ENCODE data around the gene ABCA2. TPM values are rescaled to one million over a fixed set of nuclear protein-coding genes. Genes with fewer than 3 reads are reported as not detected.
"Not testable (repeated sequence)": the region's sequence is repeated elsewhere in the genome, so short reads cannot be mapped to it uniquely, and the experiment has no call there.

Gene ABCA2
- total and polyA plus RNA-seq, 4 donors = 9.0 to 60.0 (median 37.7) TPM

DNA sequence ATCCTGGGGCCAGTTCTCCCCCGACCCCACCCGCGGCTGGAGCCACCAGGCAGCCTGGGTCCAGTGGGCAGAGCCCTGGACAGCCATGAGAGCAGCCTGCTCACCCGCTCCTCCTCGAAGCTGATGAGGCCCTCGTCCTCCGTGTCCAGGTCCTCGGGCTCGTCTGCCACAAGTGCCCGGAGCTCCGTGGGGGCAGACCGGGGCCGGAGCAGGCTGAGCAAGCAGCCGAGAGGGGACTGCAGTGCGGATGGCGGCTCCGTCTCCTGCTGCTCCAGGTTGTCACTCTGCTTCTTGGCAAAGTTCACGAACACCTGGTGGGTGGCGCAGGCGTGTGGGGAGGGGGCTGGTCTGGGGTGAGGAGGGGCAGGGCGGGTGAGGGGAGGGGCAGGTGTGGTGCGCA is 19.7 kb downstream of the ABCA2 start:
- Histone ChIP-seq H3K36me3 (ENCODE audit: control insufficient read depth in 1 of 2, insufficient read depth in 2 of 2, low read length in 1 of 2) (no peaks in the 10 kb centered on the region), H3K4me1 (ENCODE audit: control insufficient read depth in 1 of 2, insufficient read depth in 2 of 2, low read length in 2 of 2) (no peaks in the 10 kb centered on the region), H3K9me3 (ENCODE audit: control insufficient read depth, low read length) (no peaks in the 10 kb centered on the region), H3K27ac (ENCODE audit: low read depth in 1 of 2, low read length in 2 of 2) (no peak overlapping the region), H3K4me3 (ENCODE audit: low read length in 2 of 2) (no peak overlapping the region), H3K27me3 (ENCODE audit: control insufficient read depth in 1 of 2, insufficient read depth in 2 of 2, low read length in 1 of 2) (no peaks in the 10 kb centered on the region)
- ATAC-seq (ENCODE audit: low FRiP score) (no peak), DNase-seq (no peak)
- intact Hi-C loops (cut with DNase I) = no loop called here
- 82 to 86% methylated on average over 22 of the region's 22 CpGs for WGBS, 2 donors

- H3K9me3 ChIP-seq (ENCODE audit: control insufficient read depth, low read length) = no peaks in the 10 kb centered on the region
- ATAC-seq (ENCODE audit: low FRiP score) (peak; percentile 20), DNase-seq (no peak)
- H3K36me3 ChIP-seq (ENCODE audit: control insufficient read depth in 1 of 2, insufficient read depth in 2 of 2, low read length in 1 of 2) = no peaks in the 10 kb centered on the region
- H3K4me1 ChIP-seq (ENCODE audit: control insufficient read depth in 1 of 2, insufficient read depth in 2 of 2, low read length in 2 of 2) = no peaks in the 10 kb centered on the region
- H3K27me3 ChIP-seq (ENCODE audit: control insufficient read depth in 1 of 2, insufficient read depth in 2 of 2, low read length in 1 of 2) = no peaks in the 10 kb centered on the region
- intact Hi-C loops (cut with DNase I) = no loop called here
- WGBS, 2 donors = 87 to 91% methylated on average over 13 of the region's 13 CpGs
- no peak overlapping the region for H3K27ac ChIP-seq (ENCODE audit: low read depth in 1 of 2, low read length in 2 of 2)
- H3K4me3 ChIP-seq (ENCODE audit: low read length in 2 of 2) = no peak overlapping the region
Observed at GRCh38 chr9:137007816-137008270, 20.2 kb downstream of the ABCA2 start.

- no peaks in the 10 kb centered on the region for H3K4me1 ChIP-seq (ENCODE audit: control insufficient read depth in 1 of 2, insufficient read depth in 2 of 2, low read length in 2 of 2)
- no peak for ATAC-seq (ENCODE audit: low FRiP score)
- H3K36me3 ChIP-seq (ENCODE audit: control insufficient read depth in 1 of 2, insufficient read depth in 2 of 2, low read length in 1 of 2) = no peaks in the 10 kb centered on the region
- no peak overlapping the region for H3K4me3 ChIP-seq (ENCODE audit: low read length in 2 of 2)
- H3K9me3 ChIP-seq (ENCODE audit: control insufficient read depth, low read length) = no peaks in the 10 kb centered on the region
- intact Hi-C loops (cut with DNase I) = no loop called here
- no peak for DNase-seq
- no peak overlapping the region for H3K27ac ChIP-seq (ENCODE audit: low read depth in 1 of 2, low read length in 2 of 2)
- WGBS, 2 donors = 65 to 67% methylated on average over 29 to 30 of the region's 30 CpGs
- no peaks in the 10 kb centered on the region for H3K27me3 ChIP-seq (ENCODE audit: control insufficient read depth in 1 of 2, insufficient read depth in 2 of 2, low read length in 1 of 2)
Observed at GRCh38 chr9:137007108-137007815, 20.8 kb downstream of the ABCA2 start.

DNA sequence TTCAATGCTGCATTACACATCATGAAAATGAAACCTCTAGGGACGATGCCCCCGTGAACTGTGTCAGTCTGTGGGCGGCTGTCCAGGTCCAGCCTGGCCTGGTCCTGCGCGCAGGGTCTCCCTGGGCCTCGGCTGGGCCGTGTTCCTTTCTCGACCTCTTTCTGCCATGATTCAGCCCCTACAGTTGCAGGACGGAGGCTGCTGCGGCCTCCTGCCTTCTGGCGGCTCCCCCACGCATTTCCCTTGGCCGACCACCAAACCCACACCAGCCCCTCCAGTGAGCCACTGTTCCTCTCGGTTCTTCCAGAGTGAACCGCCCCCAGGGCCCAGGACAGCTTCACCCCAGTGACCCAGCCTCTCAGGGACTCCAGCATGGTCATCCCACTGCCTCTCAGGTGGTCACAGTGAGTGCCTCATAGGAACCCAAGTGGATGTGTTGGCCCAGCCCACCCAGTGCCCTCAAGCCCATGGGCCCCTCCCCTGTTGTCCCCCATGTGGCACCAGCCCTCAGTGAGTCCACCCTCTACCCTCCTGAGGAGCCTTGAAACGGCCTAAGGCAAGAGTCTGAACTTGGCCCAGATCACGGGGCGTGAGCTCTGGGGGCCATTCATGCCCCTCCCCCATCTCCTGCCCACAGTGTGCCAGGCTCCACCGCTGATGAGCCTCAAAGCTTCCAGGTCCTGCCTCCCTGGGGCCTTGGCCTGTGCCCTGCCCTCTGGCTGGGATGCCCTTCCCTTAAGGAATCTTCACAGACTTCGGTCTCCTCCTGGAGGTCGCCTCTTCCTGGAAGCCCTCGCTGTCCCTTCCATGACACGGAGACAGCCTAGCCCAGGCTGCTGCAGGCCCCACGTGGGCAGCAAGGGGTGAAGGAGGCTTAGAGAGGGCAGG is 21.7 kb downstream of the ABCA2 start:
- Histone ChIP-seq H3K27ac (ENCODE audit: low read depth in 1 of 2, low read length in 2 of 2) (no peak overlapping the region), H3K36me3 (ENCODE audit: control insufficient read depth in 1 of 2, insufficient read depth in 2 of 2, low read length in 1 of 2) (no peaks in the 10 kb centered on the region), H3K9me3 (ENCODE audit: control insufficient read depth, low read length) (no peaks in the 10 kb centered on the region), H3K27me3 (ENCODE audit: control insufficient read depth in 1 of 2, insufficient read depth in 2 of 2, low read length in 1 of 2) (no peaks in the 10 kb centered on the region), H3K4me1 (ENCODE audit: control insufficient read depth in 1 of 2, insufficient read depth in 2 of 2, low read length in 2 of 2) (no peaks in the 10 kb centered on the region), H3K4me3 (ENCODE audit: low read length in 2 of 2) (no peak overlapping the region)
- DNase-seq (no peak), ATAC-seq (ENCODE audit: low FRiP score) (no peak)
- intact Hi-C loops (cut with DNase I) = no loop called here
- WGBS, 2 donors = 79 to 84% methylated on average over 24 of the region's 24 CpGs

DNA sequence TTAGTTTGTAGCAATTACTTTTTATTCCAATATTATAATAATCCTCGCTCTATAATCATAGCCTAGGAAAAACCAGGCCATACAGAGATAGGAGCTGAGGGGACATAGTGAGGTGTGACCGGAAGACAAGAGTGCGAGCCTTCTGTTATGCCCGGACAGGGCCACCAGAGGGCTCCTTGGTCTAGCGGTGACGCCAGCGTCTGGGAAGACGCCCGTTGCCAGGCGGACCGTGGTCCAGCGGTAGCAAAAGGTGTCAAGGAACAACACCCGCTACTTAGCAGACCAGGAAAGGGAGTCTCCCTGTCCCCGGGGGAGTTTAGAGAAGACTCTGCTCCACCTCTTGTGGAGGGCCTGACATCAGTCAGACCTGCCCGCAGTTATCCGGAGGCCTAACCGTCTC is 23.8 kb downstream of the ABCA2 start:
- intact Hi-C loops (cut with DNase I); H3K4me3 ChIP-seq (ENCODE audit: low read length in 2 of 2); H3K4me1 ChIP-seq (ENCODE audit: control insufficient read depth in 1 of 2, insufficient read depth in 2 of 2, low read length in 2 of 2); ATAC-seq (ENCODE audit: low FRiP score); H3K36me3 ChIP-seq (ENCODE audit: control insufficient read depth in 1 of 2, insufficient read depth in 2 of 2, low read length in 1 of 2); H3K27me3 ChIP-seq (ENCODE audit: control insufficient read depth in 1 of 2, insufficient read depth in 2 of 2, low read length in 1 of 2); DNase-seq; H3K9me3 ChIP-seq (ENCODE audit: control insufficient read depth, low read length); H3K27ac ChIP-seq (ENCODE audit: low read depth in 1 of 2, low read length in 2 of 2): not testable (repeated sequence)
- WGBS, 2 donors = 40 to 42% methylated on average over 17 of the region's 17 CpGs

DNA sequence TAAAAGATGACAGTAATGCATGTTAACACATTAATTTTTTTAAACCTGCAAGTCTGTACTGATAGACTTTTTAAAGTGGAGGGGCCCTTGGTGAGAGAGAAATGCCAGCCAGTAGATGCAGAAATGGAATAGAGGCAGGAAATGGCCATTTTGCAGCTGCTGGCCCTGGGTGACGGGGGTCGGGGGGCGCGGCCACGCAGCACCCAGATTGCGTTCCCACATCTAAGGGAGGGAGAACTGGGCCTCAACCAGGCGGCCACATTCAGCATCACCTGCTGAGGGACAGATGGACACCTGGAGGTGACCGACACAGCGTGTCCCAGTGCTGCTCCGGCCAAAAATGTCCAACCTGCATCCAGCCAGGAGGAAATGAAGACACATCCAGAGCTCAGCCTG is 25.4 kb downstream of the ABCA2 start:
- WGBS, 2 donors = 83 to 89% methylated on average over 10 of the region's 10 CpGs
- Histone ChIP-seq H3K36me3 (ENCODE audit: control insufficient read depth in 1 of 2, insufficient read depth in 2 of 2, low read length in 1 of 2) (no peaks in the 10 kb centered on the region), H3K27me3 (ENCODE audit: control insufficient read depth in 1 of 2, insufficient read depth in 2 of 2, low read length in 1 of 2) (no peaks in the 10 kb centered on the region), H3K4me3 (ENCODE audit: low read length in 2 of 2) (no peak overlapping the region), H3K4me1 (ENCODE audit: control insufficient read depth in 1 of 2, insufficient read depth in 2 of 2, low read length in 2 of 2) (no peaks in the 10 kb centered on the region), H3K9me3 (ENCODE audit: control insufficient read depth, low read length) (no peaks in the 10 kb centered on the region), H3K27ac (ENCODE audit: low read depth in 1 of 2, low read length in 2 of 2) (no peak overlapping the region)
- DNase-seq (no peak), ATAC-seq (ENCODE audit: low FRiP score) (no peak)
- intact Hi-C loops (cut with DNase I) = no loop called here

DNA sequence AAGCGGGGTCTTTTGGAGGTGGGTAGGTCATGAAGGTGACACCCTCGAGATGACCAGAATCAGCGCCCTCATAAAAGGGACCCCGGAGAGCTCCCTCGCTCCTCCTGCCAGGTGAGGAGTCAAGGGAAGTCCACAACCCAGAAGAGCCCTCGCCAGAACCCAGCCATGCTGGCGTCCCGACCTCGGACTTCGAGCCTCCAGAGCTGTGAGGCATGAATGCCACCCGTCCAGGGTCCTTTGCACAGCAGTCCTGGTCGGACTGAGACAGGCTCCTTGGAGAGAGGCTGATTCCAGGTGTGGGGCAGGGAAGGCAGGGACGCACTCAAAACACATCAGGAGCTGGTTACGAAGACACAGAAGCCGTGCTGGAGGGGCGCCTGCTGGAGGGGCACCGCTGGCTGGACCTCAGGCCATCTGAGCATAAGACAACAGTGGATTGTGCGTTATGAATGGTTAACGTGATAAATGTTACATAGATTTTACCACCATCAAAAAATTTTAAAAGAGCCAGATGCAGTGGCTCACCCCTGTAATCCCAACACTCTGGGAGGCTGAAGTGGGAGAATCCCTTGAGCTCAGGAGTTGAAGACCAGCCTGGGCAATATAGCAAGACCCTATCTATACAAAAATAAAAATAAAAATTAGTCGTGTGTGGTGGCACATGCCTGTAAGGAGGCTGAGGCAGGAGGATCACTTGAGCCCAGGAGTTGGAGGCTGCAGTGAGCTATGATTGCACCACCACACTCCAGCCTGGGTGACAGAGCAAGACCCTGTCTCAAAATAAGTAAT is 26.0 kb downstream of the ABCA2 start:
- Histone ChIP-seq H3K9me3 (ENCODE audit: control insufficient read depth, low read length) (no peaks in the 10 kb centered on the region), H3K4me3 (ENCODE audit: low read length in 2 of 2) (no peak overlapping the region), H3K27ac (ENCODE audit: low read depth in 1 of 2, low read length in 2 of 2) (no peak overlapping the region), H3K4me1 (ENCODE audit: control insufficient read depth in 1 of 2, insufficient read depth in 2 of 2, low read length in 2 of 2) (no peaks in the 10 kb centered on the region), H3K36me3 (ENCODE audit: control insufficient read depth in 1 of 2, insufficient read depth in 2 of 2, low read length in 1 of 2) (no peaks in the 10 kb centered on the region), H3K27me3 (ENCODE audit: control insufficient read depth in 1 of 2, insufficient read depth in 2 of 2, low read length in 1 of 2) (no peaks in the 10 kb centered on the region)
- intact Hi-C loops (cut with DNase I) = no loop called here
- 84 to 87% methylated on average over 20 of the region's 20 CpGs for WGBS, 2 donors
- ATAC-seq (ENCODE audit: low FRiP score) (no peak), DNase-seq (no peak)

DNA sequence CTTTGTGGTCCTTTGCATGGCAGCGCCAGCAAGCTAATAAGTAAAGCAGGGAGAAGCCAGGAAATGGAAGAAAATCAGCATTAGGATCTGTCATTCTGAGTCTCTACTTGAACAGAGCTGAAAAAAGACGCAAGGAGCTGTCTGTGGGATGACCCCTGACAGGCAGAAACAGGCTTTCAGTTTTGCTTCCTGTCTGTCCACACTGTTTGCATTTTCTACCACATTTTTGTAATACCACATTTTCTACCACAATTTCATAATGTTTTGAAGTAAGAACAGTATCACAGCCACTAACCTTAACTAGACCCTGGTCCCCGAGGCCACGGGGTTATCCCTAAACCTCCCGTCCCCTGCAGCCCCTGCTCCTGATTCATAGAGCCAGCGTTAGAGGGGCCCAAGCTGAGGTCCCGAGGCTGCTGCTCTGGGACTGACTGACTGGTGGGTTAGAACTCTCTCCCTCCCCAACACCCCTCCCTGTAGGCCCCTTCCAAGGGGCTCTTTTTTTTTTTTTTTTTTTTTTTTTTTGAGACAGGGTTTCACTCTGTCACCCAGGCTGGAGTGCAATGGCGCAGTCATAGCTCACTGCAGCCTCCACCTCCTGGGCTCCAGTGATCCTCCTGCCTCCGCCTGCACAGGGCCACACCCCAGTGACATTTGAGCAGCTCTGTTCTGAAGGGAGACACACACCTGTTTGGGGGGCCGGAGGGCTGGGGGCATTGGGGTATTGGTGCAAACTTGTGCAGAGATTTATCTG is 27.7 kb downstream of the ABCA2 start:
- no peaks in the 10 kb centered on the region for H3K4me1 ChIP-seq (ENCODE audit: control insufficient read depth in 1 of 2, insufficient read depth in 2 of 2, low read length in 2 of 2)
- no peak for ATAC-seq (ENCODE audit: low FRiP score)
- no peaks in the 10 kb centered on the region for H3K9me3 ChIP-seq (ENCODE audit: control insufficient read depth, low read length)

More for the DNA sequence above, 27.7 kb downstream of the ABCA2 start:
- no peak overlapping the region for H3K4me3 ChIP-seq (ENCODE audit: low read length in 2 of 2)
- no peaks in the 10 kb centered on the region for H3K36me3 ChIP-seq (ENCODE audit: control insufficient read depth in 1 of 2, insufficient read depth in 2 of 2, low read length in 1 of 2)
- H3K27ac ChIP-seq (ENCODE audit: low read depth in 1 of 2, low read length in 2 of 2) = no peak overlapping the region
- WGBS, 2 donors = 78 to 82% methylated on average over 10 of the region's 10 CpGs
- no peak for DNase-seq
- intact Hi-C loops (cut with DNase I) = no loop called here
- no peaks in the 10 kb centered on the region for H3K27me3 ChIP-seq (ENCODE audit: control insufficient read depth in 1 of 2, insufficient read depth in 2 of 2, low read length in 1 of 2)
